HuH-7 (cell line): Measurements from ENCODE around the gene ADCY7.

Experiments
- DNase-seq: peaks from one replicate; pipeline ENCODE4 v3.0.0; 2011; ENCODE audit warnings: low spot score

The ADCY7 gene

DNA sequence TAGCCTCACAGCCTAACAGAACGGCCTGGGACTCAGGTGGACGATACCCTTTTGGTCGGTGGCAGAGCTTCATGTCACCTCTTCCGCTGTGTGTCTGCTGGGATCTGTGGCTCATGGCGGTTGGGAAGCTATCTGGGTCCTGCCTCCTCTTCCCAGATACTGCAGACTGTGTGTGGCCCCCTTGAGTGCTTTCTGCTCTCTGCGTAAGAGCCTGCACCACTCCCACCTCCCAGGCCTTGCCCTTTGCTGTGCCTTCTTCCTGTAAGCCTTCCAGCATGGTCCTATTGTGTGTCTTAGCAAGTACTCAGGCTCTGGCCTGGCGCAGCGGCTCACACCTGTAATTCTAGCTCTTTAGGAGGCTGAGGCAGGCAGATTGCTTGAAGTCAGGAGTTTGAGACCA is 17.5 kb upstream of the ADCY7 start:
- no peak for DNase-seq

DNA sequence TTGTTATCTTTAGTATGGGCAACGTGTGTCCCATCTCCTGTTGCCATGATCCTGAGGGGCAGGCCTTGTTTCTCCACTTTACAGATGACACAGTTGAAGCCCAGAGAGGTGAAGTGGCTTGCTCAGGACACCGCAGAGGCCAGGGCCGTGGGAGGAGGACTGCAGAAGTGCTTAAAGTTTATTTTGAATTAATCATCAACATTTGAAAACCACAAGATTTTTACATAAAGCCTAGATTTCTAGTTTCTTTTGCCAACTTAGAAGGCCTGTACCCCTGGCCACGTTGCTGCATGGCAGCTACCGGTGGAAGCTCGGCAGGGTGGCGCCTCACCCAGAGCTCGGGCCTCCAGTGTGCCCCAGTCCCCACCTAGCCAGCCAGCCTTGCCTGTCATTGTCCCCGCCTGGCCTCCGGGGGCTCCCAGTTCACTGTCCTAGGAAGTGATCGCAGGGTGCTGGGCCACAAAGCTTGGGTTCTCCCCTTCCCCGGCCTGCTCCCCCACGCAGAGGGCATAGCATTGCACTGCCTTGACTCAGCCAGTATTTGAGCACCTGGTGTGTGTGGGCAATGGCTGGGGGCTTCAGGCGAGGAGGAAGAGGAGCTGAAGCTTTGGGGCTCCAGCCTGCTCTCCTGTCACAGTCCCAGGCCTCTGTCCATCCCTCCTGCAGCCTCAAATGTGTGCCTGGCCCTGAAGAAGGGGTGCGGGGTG is 14.8 kb upstream of the ADCY7 start:
- DNase-seq, result no peak

DNA sequence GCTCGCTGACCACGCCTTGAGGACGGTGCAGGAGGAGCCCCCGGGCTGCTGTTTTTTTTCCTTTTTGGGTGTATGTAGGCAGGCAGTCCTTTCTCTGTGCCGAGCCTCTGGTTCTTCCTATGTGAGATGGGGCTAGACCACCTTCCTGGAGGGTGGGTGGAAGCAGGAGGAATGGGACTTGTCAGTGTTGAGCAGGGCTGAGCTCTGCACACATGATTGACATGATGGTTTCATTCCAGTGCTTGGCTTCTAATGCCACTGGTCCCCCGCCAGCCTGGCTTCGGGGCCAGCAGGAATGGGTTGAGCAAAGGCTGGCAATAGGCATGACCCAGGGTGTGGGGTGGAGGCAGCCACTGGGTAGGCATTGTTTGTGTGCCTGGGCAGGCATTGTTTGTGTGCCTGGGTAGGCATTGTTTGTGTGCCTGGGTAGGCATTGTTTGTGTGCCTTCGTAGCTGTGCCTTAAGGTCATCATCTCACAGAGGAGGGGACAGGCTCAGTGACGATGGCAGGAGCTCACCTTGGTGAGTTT is 14.2 kb upstream of the ADCY7 start:
- DNase-seq, result no peak

DNA sequence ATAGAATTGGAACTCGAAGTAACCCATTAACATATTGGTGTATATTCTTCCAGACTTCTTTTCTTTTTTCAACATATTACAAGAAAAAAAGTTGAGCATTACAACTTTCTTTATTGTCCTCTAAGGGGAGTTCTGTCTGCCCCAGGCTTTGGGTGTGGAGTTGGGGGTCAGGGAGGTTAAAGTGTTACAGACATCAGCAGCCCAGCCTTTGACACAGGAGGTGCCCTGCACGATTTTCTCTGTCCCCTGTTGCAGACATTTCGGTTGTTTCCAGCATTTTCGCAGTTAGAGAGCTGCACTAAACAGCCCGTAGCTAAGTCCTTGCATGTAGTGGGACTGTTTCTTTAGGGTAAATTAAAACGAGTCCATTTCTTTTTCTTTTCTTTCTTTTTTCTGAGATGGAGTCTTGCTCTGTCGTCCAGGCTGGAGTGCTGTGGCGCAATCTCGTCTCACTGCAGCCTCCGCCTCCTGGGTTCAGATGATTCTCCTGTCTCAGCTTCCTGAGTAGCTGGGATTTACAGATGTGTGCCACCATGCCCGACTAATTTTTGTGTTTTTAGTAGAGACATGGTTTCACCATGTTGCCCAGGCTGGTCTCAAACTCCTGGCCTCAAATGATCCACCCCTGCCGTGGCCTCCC is 13.4 kb upstream of the ADCY7 start:
- DNase-seq, result no peak

DNA sequence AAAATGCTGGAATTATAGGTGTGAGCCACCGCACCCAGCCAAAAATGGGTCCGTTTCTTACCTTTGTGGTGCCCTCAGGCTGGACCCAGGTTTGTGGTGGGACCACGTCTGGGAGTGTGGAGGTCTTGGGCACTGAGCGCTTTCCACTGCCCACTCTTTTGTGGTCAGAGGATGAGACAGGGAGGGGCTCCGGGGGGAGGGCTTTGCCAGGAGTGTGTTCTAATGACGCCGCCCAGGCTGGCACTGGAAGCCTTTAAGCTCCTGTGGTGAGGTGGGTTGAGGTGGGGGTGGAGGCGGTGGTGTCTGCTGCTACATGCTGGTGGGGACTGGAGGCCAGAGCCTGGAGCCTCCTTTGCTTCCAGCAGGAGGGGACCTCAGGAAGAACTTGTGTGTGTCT is 12.8 kb upstream of the ADCY7 start:
- DNase-seq, result no peak

DNA sequence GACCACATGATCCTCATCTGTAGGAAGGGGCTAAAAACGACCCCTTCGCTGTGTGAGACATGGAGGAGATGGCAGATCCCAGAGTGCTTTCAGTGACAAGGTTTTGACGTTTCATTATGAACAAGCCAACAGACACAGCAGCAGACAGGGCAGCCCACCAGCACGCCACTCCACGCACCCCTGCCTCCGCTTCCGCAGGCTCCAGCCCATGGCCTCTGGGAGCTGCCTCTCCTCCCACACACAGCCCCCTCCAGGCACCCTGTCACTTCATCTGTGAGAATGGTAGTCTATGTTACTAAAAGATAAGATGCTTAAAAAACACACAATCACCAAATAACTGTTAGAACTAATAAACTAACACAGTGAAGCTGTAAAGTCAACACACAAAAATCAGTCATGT is 12.3 kb upstream of the ADCY7 start:
- DNase-seq, result no peak

DNA sequence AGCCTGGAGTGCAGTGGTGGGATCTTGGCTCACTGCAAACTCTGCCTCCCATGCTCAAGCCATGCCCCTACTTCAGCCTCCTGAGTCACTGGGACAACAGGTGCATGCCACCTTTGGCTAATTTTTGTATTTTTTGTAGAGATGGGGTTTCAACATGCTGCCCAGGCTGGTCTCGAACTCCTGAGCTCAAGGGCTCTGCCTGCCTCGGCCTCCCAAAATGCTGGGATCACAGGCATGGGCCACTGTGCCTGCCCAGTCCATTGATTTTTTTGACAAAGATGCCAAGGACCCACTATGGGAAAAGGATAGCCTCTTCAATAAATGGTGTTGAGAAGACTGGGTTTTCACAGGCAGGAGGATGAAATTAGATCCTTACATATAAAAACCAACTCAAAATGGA is 10.8 kb upstream of the ADCY7 start:
- no peak for DNase-seq

DNA sequence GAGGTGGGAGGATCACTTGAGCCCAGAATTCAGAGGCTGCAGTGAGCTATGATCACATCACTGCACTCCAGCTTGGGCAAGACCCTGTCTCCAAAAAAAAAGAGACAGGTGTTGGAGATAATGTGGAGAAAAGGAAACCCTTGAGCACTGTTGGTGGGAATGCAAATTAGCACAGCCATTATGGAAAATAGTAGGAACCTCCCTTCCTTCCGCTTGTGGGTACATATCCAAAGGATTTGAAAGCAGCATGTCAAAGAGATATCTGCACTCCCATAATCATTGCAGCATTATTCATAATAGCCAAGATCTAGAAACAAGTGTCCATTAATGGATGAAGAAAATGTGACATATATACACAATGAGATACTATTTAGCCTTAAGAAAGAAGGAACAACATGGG is 9.7 kb upstream of the ADCY7 start:
- DNase-seq, result no peak

DNA sequence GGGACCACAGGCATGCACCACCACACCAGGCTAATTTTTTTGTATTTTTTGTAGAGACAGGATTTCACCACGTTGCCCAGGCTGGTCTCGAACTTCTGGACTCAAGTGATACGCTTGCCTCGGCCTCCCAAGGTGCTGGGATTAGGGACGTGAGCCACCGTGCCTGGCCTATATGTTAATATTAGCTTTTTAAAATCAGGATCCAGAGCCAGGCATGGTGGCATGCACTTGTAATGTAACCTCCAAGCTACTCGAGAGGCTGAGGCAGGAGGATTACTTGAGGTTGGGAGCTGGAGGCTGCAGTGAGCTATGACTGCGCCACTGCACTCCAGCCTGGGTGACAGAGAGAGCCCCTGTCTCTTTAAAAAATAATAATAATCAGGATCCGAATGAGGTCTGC is 8.5 kb upstream of the ADCY7 start:
- no peak for DNase-seq

DNA sequence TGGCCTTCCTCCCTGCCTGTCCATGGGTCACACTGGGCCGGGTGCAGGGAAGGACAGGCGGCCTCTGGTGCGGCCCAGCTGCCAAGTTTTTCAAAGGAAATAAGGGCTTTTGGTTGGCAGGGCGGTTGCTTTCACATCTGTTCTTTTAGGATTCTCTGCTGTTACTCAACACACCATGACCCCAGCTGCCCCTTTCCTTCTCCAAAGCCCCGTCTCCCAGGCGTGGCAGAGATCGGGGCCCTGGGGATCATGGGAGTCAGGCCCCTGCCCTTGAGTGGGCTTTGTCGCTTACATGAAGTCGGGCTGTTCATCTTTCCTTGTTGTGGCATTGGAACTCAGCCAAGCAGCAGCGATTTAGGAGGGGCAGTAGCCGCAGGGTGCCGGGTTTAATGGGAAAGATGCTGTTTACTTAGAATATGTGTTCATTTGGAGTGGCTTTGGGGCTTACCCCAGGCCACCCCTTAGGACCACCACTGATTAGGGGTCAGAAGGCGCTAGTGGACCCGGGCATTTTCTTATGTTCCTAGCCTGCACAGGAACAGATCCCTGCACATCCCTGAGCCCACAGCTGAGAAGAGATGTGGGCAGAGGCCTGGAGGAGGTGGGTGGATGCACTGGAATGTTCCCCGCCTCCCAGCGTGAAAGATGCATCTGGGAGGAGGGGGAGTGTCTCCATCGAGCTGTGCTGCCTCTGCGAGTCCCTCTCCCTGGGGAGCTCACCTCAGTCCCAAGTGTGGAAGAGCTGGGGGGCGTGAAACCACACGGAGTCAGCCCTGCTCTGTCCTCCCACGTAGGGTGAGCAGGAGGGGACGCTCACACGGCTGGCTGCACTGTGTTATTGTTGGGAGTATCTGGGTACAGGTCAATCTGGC is 6.8 kb upstream of the ADCY7 start:
- DNase-seq, result no peak

DNA sequence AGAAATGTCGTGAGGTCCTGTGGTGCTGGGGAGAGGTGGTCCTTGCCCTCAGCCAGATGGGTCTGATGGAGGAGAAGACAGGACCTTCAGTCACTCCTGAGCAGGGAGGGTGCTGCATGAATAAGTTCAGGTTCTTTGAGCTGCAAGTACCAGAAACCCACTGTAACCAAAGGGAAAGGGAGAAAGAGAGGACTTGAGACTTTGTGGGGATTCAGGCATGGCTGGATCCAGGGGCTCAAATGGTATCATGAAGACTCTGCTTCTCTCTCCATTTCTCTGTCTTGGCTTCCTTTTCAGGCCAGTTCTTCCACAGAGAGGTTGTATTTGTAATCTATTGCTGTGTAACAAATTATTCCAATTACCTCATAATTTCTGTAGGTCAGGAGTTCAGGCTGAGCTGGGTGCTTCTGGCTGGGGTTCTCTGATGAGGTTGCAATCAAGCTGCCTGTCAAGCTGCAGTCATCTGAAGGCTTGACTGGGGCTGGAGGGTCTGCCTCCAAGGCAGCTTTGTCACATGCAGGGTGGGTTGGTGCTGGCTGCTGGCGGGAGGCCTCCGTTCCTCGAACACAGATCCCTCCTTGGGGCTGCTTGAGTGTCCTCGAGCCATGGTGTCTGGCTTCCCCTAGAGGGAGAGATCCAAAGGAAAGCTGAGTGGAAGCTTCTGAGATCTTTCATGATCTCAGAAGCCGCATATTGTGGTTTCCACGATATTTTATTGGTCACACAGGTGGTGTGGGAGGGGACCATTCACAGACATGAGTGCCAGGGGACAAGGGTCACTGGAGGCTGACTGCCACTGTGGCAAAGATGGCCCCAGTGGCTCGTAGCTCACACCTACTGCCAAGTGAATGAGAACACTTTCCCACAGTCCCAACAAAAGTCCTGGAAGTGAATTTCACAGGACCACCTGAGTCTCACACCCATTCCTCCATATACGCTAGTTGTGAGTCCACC is 5.9 kb upstream of the ADCY7 start:
- DNase-seq, result no peak

DNA sequence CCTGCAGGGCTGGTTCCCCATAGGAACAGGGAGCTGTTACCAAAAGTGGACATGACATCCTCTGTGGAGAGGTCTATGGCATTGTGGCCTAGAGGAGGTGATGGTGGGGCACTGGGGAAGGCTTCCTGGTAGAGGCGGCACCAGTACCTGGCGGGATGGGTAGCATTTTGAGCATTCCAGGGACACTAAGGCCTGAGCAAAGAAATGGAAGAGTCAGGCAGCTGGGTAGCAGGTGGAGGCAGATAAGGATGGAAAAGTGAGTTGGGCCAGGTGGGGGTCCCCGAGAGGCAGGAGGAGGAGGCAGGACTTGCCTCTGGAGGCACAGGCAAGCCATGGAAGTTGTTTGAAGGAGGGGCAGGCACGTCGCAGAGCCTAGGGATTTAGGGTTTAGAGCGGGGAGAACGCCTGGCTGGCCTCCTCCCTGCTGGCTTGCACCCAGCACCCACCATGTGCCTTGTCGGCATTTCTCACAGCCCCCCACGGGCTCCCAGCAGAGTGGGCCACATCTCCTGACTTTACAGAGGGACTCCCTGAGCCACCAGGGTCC is 5.1 kb upstream of the ADCY7 start:
- no peak for DNase-seq

DNA sequence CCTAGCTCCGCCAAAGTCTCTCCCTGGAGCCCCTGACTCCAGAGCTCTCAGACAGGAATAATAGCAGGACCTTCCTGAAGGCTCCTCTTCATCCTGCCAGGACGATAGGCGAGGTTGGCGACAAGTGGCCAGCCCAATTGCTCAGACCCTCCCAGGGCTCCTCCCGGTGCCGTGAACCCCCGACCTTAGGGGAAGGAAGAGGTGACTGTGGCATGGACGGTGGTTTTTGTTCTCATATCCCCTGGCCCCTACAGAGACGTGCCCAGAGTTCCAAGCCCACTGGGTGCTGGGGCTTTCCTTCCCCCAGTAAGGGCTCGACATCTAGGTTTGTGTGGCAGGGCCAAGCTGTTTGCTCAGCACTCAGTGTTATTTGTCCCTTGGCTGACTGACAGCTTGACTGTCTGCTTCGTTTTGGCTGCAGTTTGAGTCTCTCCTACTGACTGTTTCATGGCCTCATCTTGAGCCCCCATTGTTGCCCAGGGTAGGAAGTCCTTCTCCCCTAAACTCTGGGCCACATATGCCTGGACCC is 4.6 kb upstream of the ADCY7 start:
- DNase-seq, result no peak

DNA sequence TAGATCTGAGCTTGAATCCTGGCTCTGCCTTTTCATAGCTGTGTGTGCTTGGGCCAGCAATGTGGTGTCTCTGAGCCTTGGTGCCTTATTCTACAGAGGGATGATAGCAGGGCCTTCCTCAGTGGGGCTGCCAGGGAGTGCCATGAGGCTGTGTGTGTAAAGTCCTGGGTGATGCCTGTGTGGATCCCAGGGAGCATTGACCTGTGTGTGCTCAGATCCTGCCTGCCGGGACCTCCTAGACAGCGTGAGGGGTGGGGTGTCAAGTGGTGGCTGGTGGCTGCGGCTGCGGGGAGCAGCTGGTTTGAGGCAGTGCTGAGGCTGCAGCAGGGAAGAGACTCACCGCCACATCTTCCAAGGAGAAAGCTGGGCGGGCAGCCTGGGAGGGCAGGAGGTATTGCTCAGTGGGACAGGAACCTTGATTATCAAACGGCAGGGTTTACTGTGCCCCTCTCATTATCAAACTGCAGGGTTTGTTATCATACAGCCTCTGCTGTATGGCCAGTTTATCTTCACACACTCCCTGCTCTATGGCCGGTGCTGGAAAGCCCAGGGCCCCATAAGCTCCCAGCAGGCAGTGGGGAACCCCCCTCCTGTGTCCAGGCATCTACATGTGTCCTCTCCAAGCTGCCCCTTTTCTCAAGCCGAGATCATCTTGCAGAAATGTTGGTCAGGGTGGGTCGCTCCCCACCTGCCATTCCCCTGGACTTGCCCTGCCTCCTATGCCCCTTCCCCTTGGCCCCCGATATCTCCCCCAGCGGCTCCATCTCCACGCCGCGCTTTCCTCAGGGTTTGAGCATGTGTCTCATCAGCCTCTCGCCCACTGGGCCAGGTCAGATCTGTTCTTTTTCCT is 3.1 kb upstream of the ADCY7 start:
- DNase-seq, result no peak

DNA sequence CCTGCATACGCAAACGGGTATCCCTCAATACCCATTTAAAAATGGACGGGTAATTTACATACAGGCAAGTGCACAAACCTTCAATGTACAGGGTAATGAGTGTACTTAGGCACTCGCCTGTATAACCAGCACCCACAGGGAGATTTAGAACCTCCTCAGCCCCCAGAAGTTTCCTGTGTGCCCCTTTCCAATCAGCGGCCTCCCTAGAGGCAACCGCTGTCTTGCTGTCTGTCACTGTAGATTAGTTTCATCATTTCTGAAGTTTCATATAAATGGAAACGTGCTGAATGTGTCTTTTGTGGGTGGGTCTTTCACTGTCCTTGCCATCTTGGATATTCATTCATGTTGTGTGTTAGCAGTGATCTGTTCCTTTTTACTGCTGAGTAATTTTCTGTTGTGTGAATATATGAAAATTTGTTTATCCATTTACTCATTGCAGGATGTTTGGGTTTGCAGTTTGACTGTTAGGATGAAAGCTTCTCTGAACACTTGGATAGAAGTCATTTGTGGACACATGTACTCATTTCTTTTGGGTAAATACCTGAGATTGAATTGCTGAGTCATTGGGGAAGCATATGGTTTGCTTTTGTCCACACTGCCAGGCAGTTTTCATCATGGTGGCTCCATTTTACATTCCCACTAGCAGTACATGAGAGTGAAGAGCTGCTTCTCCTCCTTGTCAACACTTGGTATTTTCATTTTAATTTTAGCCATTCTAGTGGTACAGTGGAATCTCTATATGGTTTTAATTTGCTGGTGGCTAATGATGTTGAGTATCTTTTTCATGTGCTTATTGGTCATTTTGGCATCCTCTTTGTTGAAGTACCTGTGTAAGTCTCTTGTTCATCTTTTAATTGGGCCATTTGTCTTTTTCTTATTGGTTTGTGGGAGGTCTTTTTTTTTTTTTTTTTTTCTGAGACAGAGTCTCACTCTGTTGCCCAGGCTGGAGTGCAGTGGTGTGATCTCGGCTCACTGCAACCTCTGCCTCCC is 2.1 kb upstream of the ADCY7 start:
- no peak for DNase-seq

DNA sequence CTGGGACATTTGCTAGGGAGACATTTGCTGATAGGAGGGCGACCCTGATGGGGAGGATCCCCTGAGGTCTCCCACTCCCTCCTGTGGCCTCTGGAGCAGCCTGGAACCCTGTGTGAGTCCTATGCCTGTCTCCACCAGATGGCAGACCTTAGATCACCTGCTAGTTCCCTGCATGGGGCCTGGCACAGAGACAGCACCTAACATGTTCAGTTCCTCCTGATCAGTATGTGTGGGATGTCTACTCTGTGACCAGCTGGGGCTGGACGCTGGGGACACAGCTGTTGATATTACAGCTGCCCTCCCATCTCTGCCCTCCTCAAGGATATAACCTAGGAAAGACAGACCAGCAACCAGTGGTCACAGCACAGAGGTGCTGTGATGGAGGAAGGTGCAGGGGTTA is 1.1 kb upstream of the ADCY7 start:
- peak; percentile 41 for DNase-seq

DNA sequence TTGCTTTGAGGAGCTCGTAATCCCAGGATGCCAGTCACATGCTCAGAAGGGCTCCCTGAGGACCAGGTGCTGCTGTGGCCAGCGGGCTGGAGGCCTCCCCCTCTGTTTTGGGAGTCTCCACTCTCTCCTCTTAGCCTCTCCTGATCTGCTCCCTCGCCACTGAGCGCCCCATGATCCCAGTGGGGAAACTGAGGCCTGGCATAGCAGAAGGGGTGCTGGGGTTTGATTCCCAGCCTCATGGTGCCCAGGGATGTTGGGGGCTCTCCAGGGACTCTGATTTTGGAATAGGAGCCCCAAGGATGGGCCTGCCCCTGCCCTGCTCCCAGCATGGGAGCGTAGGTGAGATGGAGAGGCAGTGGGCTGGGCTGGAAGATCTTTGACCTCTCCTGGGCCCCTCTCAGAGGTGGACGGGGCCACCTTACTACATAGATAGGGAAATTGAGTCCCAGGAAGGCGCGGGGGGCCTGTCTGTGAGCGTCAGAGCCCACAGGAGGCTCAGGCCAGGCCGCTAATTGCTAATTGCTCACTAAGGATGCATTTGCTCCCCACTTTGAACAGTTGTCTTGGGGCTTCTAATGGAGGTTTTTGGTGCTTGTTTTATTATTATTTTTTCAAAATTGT is 525 bp upstream of the ADCY7 start:
- DNase-seq, result no peak

DNA sequence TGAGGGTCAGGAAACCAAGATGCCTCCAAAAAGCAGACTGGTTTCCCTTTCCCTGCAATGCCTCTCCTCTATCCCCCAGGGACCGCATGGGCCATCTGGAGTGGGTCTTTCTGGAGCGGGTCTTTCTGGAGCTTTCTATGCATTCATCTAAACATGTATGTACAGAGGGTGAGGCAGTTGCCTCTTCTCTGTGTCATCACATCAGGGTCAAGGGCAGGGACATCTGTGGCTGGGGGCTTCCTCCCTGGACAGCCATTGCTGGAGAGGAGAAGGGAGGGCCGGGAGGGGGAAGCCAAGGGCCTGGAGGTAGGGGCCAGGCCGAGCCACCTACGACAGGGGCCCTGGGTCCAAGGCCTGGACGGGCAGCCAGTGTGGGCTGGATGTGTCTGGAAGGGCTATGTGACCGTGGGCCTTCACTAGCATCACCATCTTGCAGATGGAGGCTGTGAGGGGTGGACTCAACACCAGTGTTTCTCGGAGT is 840 bp downstream of the ADCY7 start:
- DNase-seq, result no peak
